GM03348 (cell line): ENCODE data around the gene DPH1.

Experiments used
- DNase-seq: peaks from one replicate; pipeline ENCODE4 v3.0.0; 2012; ENCODE audit warnings: low spot score

Gene DPH1

GRCh38 chr17:2082003-2082781 lies 52.2 kb downstream of the DPH1 start:
- DNase-seq = peak; percentile 49

GRCh38 chr17:2083613-2084035 lies 53.7 kb downstream of the DPH1 start:
- no peak for DNase-seq

- peak; percentile 69 for DNase-seq
Measured at GRCh38 chr17:2084036-2084765, 54.2 kb downstream of the DPH1 start.

GRCh38 chr17:2084766-2085647 lies 55.1 kb downstream of the DPH1 start:
- peak; percentile 78 for DNase-seq

DNA sequence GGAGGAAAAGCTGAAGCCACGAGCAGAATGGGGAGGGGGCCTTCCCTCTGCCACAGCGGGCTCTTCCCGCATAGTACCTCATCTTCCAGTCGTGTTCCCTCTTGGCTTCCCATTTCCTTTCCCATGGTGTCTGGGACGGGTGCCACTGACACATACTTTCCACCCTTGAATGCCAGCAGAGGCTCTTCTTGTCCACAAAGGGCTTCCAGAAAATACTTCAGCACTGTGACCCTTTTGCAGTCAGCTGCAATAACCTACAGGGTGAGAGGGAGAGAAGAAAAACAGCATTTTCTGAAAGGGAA lies 55.6 kb downstream of the DPH1 start:
- peak; percentile 42 for DNase-seq

GRCh38 chr17:2086306-2086705 lies 56.4 kb downstream of the DPH1 start:
- no peak for DNase-seq

GRCh38 chr17:2087597-2088211 lies 57.8 kb downstream of the DPH1 start:
- no peak for DNase-seq

GRCh38 chr17:2089021-2089422 lies 59.1 kb downstream of the DPH1 start:
- DNase-seq = peak; percentile 59

GRCh38 chr17:2090210-2090641 lies 60.3 kb downstream of the DPH1 start:
- DNase-seq = no peak

GRCh38 chr17:2090804-2091534 lies 61.0 kb downstream of the DPH1 start:
- DNase-seq = peak; percentile 93

GRCh38 chr17:2092253-2092652 lies 62.3 kb downstream of the DPH1 start:
- DNase-seq = no peak

GRCh38 chr17:2093349-2093748 lies 63.4 kb downstream of the DPH1 start:
- DNase-seq = no peak
